GM18907 (cell line): ENCODE measurements around the gene RPH3AL.
"Not testable (repeated sequence)": the region's sequence is repeated elsewhere in the genome, so short reads cannot be mapped to it uniquely, and the experiment has no call there.

ENCODE experiments used
- ATAC-seq: cut with Tn5 transposase; IDR thresholded peaks from one replicate; pipeline ENCODE4 v1.9.1; 2021; ENCODE audit warnings: mild to moderate bottlenecking, moderate library complexity; ENCODE audit not compliant: unreplicated experiment

RPH3AL gene

GRCh38 chr17:283911-284675 lies 68.5 kb downstream of the RPH3AL start:
- no peak for ATAC-seq

- no peak for ATAC-seq
These were observed 69.4 kb downstream of the RPH3AL start for GRCh38 chr17:282912-283882.

- no peak for ATAC-seq
These were observed 70.4 kb downstream of the RPH3AL start for GRCh38 chr17:282000-282911.

GRCh38 chr17:281365-281999 lies 71.1 kb downstream of the RPH3AL start:
- ATAC-seq = no peak

GRCh38 chr17:280901-281300 lies 71.7 kb downstream of the RPH3AL start:
- no peak for ATAC-seq

- ATAC-seq = no peak
These were observed 72.4 kb downstream of the RPH3AL start for GRCh38 chr17:280216-280615.

GRCh38 chr17:279776-280175 lies 72.8 kb downstream of the RPH3AL start:
- ATAC-seq = no peak

GRCh38 chr17:279331-279730 lies 73.3 kb downstream of the RPH3AL start:
- no peak for ATAC-seq

GRCh38 chr17:278676-279059 lies 73.9 kb downstream of the RPH3AL start:
- ATAC-seq = no peak

GRCh38 chr17:278055-278675 lies 74.4 kb downstream of the RPH3AL start:
- ATAC-seq = no peak

GRCh38 chr17:274902-275301 lies 77.7 kb downstream of the RPH3AL start:
- ATAC-seq = no peak

GRCh38 chr17:273981-274832 lies 78.4 kb downstream of the RPH3AL start:
- no peak for ATAC-seq

- not testable (repeated sequence) for ATAC-seq
These were observed 79.8 kb downstream of the RPH3AL start for GRCh38 chr17:272856-273255.

GRCh38 chr17:271928-272623 lies 80.5 kb downstream of the RPH3AL start:
- ATAC-seq = not testable (repeated sequence)

- ATAC-seq = no peak
These were observed 82.7 kb downstream of the RPH3AL start for GRCh38 chr17:269616-270514.

GRCh38 chr17:266701-267667 lies 85.6 kb downstream of the RPH3AL start:
- no peak for ATAC-seq
